ENCODE results near the gene NFYB.

- no peak for TF ChIP-seq CTCF (IDR thresholded peaks at IDR 0.05)
- no peak for TF ChIP-seq EP300 (IDR thresholded peaks at IDR 0.05)
- no peak for TF ChIP-seq POLR2A (IDR thresholded peaks at IDR 0.05)
- TF ChIP-seq POLR2AphosphoS5 (IDR thresholded peaks at IDR 0.05): no peak
Measured at GRCh38 chr12:104115587-104115975, 22.4 kb downstream of the NFYB start.

Data from upper lobe of left lung (tissue), 4 donors.